GM12872 (cell line): ENCODE measurements around the gene SUN5.

Experiments
- CTCF ChIP-seq: IDR thresholded peaks from 3 replicates; pipeline ENCODE4 v1.5.1; 2011; ENCODE audit warnings: low read depth, mild to moderate bottlenecking, low read length, moderate library complexity; ENCODE audit not compliant: insufficient read depth

SUN5 gene

GRCh38 chr20:33038243-33038642 lies 34.0 kb upstream of the SUN5 start:
- TF ChIP-seq CTCF, result no peak

GRCh38 chr20:33037456-33037855 lies 33.2 kb upstream of the SUN5 start:
- no peak for TF ChIP-seq CTCF

- TF ChIP-seq CTCF, result no peak
Observed at GRCh38 chr20:33034901-33035492, 30.8 kb upstream of the SUN5 start.

GRCh38 chr20:33034115-33034514 lies 29.9 kb upstream of the SUN5 start:
- TF ChIP-seq CTCF, result no peak

- TF ChIP-seq CTCF, result no peak
Observed at GRCh38 chr20:33033381-33033780, 29.1 kb upstream of the SUN5 start.

- no peak for TF ChIP-seq CTCF
Observed at GRCh38 chr20:33032555-33032954, 28.3 kb upstream of the SUN5 start.

- no peak for TF ChIP-seq CTCF
Observed at GRCh38 chr20:33031531-33031930, 27.3 kb upstream of the SUN5 start, which contains the start of gene BPIFB6. Gene BPIFB6 (plus strand): TSS chr20:33031648. CDS start chr20:33031648, 0 bp downstream.
